LHCN-M2 (cell line): ENCODE measurements around the gene DZANK1. TPM values are rescaled to one million over a fixed set of nuclear protein-coding genes. Genes with fewer than 3 reads are reported as not detected.
"Not testable (repeated sequence)": the region's sequence is repeated elsewhere in the genome, so short reads cannot be mapped to it uniquely, and the experiment has no call there.

Experiments
- DNase-seq: peaks from one replicate; pipeline ENCODE4 v3.0.0-alpha.2; 2012; ENCODE audit warnings: low read depth
- total RNA-seq: library from RNA; depleted of rRNA; stranded (reverse); fragments of >200 nt; gene quantifications from 2 replicates; pipeline ENCODE4 v1.2.3, GENCODE V29; 2014

DZANK1 gene
- total RNA-seq, 1 experiment from 2014 or later = 2.2 TPM

DNA sequence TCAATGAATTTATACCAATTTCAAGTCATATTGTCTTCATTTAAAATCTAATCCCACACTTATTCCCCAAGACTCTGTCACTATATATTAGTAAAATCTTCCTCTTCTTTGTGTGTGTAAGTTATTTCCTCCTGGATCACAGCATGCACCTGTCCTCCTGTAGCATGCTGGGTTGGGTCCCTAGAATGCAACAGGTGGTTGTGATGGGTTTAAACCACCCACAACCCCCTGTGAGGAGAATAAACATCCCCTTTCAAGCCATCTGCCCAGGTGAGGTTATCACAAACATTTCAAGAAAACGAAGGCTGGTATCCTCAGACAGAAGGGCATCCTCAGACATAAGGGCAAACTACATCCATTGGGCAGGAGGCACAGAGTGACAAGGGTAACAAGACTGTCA, 26.4 kb downstream of the DZANK1 start:
- DNase-seq = no peak

- DNase-seq = no peak
Observed at GRCh38 chr20:18436847-18437246, 30.0 kb downstream of the DZANK1 start.

GRCh38 chr20:18431206-18431605, 35.6 kb downstream of the DZANK1 start:
- no peak for DNase-seq

DNA sequence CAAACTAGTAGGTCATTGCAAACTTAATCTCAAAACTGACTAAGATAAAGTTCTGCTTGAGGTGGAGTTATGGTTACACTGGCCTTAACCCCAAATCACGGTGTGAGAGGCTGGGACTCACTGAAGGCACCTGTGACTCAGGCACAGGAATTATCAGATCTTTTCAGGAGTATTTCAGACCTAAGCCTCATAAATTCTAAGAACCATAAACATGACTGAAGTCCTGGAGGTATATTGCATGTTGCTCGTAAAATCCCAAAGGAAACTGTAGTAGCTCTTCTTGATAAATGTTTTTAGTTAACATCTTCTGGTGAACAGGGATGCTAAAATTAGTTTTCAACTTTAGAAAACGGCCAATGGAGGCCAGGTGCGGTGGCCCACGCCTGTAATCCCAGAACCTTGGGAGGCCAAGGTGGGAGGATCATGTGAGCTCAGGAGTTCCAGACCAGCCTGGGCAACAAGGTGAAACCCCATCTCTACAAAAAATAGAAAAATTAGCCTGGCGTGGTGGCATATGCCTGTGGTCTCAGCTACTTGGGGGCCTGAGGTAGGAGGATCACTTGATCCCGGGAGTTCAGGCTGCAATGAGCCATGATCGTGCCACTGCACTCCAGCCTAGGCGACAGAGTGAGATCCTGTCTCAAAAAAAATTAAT, 36.5 kb downstream of the DZANK1 start:
- no peak for DNase-seq

DNA sequence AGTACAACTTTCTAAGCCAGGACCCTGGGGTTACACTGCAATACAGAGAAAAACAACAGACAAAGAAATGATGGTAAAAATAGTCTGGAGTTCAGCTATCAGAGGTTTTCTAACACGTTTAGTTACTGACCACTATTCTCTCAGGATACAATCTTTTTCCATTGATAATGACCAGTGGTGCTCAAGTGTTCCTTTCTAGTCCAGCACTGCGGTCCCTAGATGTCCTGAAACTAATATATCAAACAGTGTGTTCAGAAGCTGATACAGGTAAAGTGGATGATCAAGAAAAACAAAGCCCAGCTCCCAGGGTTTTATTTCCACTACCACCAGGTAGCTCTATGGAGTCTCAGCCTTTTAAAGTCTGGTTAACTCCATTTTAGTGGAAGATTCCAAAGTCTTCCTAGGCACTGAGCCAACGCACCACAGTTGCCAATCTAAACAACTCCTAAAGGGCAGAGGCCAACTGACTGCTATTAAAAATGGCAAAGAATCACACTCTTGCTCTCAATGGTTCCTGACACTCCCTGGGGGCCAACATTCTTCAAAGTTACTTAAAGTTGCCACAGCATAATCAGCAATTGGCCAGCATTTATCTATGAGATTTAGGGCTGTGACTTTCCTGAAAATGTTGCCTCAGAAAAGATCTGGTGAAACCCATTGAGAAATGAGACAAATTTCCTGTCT, 38.2 kb downstream of the DZANK1 start:
- peak; percentile 34 for DNase-seq

DNA sequence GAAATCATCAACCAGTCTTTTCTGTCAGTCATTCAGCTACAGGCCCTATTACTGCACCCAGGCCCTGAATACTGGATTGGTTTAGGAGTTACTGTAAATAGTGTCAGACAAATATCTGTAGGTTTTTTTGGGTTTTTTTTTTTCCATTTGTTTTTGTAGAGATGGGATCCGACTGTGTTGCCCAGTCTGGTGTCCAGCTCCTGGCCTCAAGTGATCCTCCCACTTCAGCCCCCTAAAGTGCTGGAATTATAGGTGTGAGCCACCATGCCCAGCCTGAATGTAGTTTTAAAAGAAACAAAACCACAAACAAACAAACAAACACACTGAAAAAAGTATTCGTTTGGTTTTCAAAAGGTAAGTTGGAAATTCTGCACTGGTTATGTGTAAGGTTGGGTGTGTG, 39.6 kb downstream of the DZANK1 start:
- DNase-seq = no peak

DNA sequence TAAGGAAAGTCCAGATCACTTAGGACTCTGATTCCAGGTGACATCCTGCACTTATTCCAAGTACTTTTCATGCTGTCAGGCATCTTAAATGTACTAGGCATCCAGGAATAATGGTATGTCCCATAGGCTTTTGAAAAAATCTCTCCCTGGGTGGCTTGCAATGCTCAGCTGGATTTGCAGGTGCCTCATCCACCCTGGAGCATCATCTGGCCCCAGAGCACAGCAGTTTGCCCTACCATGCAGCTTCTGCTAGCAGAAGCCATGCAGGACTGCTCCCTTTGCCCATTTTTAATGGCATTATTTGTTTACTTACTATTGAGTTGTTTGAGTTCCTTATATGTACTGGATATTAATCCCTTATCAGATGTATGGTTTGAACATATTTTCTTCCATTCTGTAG, 45.2 kb downstream of the DZANK1 start:
- no peak for DNase-seq

GRCh38 chr20:18416486-18416885, 50.3 kb downstream of the DZANK1 start:
- no peak for DNase-seq

GRCh38 chr20:18414140-18414539, 52.7 kb downstream of the DZANK1 start:
- DNase-seq = no peak

DNA sequence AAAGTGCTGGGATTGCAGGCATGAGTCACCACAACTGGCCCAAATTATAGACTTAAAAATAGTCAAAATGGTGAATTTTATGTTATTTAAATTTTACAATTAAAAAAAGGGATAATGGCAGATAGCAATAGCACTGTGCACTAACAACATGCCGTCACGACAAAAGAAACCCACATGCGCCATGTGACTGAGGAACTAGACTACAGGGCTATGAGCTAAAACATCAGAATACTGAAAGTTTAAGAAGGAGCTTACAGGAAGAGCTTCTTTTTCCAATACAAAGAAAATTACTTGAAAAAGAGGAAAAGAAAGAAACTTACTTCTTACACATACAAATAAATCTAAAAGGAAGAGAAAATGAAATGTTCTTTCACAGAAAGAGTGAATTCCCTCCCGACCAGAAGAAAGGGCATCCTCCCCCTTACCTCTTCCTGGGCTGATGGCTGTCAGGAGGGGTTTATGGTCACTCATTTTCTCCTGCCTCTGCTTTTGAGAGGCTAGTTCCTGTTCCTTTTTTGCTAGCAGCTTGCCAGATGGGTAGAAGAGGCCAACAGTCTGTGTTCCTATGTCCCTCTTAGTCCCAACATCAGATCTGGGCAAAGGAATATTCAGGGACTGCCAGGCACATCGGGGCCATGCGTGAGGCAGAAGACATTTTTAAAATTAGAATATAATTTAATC, 54.5 kb downstream of the DZANK1 start:
- no peak for DNase-seq

- no peak for DNase-seq
Observed at GRCh38 chr20:18405826-18406225, 61.0 kb downstream of the DZANK1 start.

DNA sequence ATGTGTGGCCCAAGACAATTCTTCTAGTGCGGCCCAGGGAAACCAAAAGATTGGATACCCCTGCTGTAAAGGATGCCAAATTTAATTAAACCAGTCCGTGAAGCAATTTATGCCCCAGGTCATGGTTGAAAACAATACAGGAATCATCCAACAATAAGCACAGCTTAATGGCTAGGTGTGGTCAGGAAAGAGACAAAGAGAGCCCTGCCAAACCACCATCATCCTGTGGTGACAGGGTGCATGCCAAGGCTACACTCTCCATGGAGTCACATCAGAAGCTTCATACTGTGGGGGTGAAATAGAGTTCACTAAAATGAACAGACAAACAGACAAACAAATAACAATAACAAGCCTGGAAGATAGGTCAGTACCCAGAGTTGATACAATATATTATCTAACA, 62.7 kb downstream of the DZANK1 start:
- no peak for DNase-seq

DNA sequence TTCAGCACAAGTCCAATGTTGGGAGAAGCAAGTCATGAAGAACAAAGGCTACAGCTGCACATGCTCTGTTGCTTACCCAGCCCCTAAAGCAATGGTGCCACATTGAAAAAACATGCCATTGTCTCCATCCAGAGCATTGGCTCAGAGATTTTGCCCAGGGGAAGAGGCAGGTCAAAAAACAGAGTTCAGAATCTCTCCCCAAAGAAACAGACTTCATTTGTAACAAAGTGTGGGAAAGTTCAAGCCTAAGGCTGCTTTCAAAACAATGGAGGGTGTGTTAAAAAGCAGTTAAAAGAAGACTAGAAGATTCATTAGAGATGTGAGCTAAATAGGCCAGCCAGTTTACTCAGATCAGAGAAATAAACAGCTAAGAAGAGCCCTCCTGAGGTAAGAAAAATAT, 63.6 kb downstream of the DZANK1 start:
- no peak for DNase-seq

- no peak for DNase-seq
Observed at GRCh38 chr20:18401305-18401704, 65.5 kb downstream of the DZANK1 start.

- no peak for DNase-seq
Observed at GRCh38 chr20:18400460-18400859, 66.4 kb downstream of the DZANK1 start.

GRCh38 chr20:18398713-18399112, 68.1 kb downstream of the DZANK1 start:
- DNase-seq = not testable (repeated sequence)

DNA sequence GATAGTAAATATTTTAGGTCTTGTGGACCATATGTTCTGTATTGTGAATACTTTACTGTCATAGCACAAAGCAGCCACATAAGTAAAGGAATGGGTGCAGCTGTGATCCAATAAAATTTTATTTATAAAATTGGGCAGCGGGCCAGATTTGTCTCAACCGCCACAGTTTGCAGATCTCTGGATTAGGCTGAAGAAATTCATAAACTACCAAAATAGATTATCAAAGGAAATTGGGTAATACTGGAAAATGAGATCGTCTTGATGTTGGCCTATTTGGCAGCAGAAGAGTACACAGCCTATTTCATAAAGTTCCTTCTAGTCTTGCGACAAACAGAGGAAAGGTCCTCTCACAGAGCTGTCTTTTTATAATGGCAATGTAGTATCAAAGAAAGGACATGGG, 69.8 kb downstream of the DZANK1 start:
- DNase-seq = no peak

GRCh38 chr20:18395544-18395943, 71.3 kb downstream of the DZANK1 start:
- no peak for DNase-seq

- no peak for DNase-seq
Observed at GRCh38 chr20:18394363-18394762, 72.5 kb downstream of the DZANK1 start.

- DNase-seq = no peak
Observed at GRCh38 chr20:18391686-18392085, 75.1 kb downstream of the DZANK1 start.

DNA sequence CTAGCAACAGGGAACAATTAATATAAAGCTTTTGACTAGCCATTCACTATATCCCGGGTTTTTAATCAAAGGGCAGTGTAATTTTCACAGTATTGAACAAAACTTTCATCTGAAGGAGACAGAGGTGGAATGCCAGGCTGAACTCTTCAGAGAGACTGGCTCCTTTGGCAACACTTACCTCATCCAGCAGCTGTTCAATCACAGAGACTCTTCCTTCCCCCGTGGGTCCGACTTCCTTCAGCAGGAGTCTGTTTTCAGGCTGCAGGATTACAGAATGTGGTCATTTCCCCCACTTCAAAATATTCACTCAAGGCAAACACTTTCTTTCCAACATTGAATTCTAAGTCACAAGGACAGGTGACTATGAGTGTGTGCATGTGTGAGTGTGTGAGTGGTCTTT, 76.6 kb downstream of the DZANK1 start:
- DNase-seq = peak; percentile 32

DNA sequence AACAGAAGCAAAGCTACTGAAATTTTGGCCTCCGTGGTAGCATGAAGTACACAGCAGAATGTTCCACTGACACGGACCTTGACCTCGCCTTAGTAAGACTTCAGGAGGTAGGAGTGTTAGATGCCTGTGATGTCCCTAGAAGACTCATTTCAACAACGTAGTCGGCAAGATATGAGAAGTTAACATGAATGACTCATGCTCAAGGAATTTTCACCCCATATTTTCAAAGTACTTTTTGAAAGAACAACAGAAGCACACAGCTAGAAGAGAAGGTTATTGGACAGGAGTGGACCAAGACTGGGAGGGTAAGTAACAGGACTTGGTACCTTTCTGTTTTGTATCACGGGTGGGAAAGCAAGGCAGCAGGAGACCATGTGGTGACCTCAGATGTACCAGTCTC, 78.0 kb downstream of the DZANK1 start:
- DNase-seq = peak; percentile 81
